Esophagus mucosa (tissue), 1 donor: ENCODE measurements around the gene PRICKLE3. TPM values are rescaled to one million over a fixed set of nuclear protein-coding genes. Genes with fewer than 3 reads are reported as not detected.
A peak's percentile ranks its signal among the peaks of the same experiment; 100 is the strongest.

Experiments used
- ATAC-seq: fragments of 200-7000 bp; cut with Tn5 transposase; one replicate; pipeline ENCODE4 v1.9.1; 2020
- total RNA-seq: library from RNA; stranded (reverse); gene quantifications from one replicate; pipeline ENCODE4 v1.2.4, GENCODE V29; 2023
- donor health status: DM: yes; HTN: yes; CAD: no.

PRICKLE3 gene
- total RNA-seq: 17.5 TPM

- peak; percentile 12 for ATAC-seq
Measured at GRCh38 chrX:49186125-49187027, at the start of gene PRICKLE3. TSS of gene PRICKLE3 (minus strand) at chrX:49186373. CDS start at chrX:49186297, 76 bp downstream.

GRCh38 chrX:49233887-49234555, 47.8 kb upstream of the PRICKLE3 start:
- ATAC-seq: no peak

GRCh38 chrX:49233176-49233575, 47.0 kb upstream of the PRICKLE3 start, which contains the start of gene CACNA1F:
TSS of gene CACNA1F (minus strand) at chrX:49233340. CDS start at chrX:49233309, 31 bp downstream.
- no peak for ATAC-seq

- no peak for ATAC-seq
Measured at GRCh38 chrX:49232525-49232924, 46.4 kb upstream of the PRICKLE3 start.

GRCh38 chrX:49231333-49232000, 45.3 kb upstream of the PRICKLE3 start:
- ATAC-seq: no peak

GRCh38 chrX:49230500-49231232, 44.5 kb upstream of the PRICKLE3 start:
- peak; percentile 93 for ATAC-seq

GRCh38 chrX:49228185-49228584, 42.0 kb upstream of the PRICKLE3 start:
- no peak for ATAC-seq

GRCh38 chrX:49227726-49228125, 41.6 kb upstream of the PRICKLE3 start:
- no peak for ATAC-seq

GRCh38 chrX:49226946-49227345, 40.8 kb upstream of the PRICKLE3 start:
- no peak for ATAC-seq

GRCh38 chrX:49225858-49226257, 39.7 kb upstream of the PRICKLE3 start:
- no peak for ATAC-seq

GRCh38 chrX:49221868-49222267, 35.7 kb upstream of the PRICKLE3 start:
- no peak for ATAC-seq

- ATAC-seq: no peak
Measured at GRCh38 chrX:49220100-49220499, 33.9 kb upstream of the PRICKLE3 start.

GRCh38 chrX:49214996-49215526, 28.9 kb upstream of the PRICKLE3 start:
- no peak for ATAC-seq

- ATAC-seq: no peak
Measured at GRCh38 chrX:49214416-49214815, 28.2 kb upstream of the PRICKLE3 start.

- ATAC-seq: no peak
Measured at GRCh38 chrX:49212861-49213260, 26.7 kb upstream of the PRICKLE3 start.

GRCh38 chrX:49212209-49212608, 26.0 kb upstream of the PRICKLE3 start:
- ATAC-seq: no peak

- ATAC-seq: no peak
Measured at GRCh38 chrX:49211074-49211473, 24.9 kb upstream of the PRICKLE3 start.

- ATAC-seq: no peak
Measured at GRCh38 chrX:49210406-49210805, 24.2 kb upstream of the PRICKLE3 start.

GRCh38 chrX:49209434-49210251, 23.5 kb upstream of the PRICKLE3 start:
- ATAC-seq: no peak

GRCh38 chrX:49208399-49208798, 22.2 kb upstream of the PRICKLE3 start:
- ATAC-seq: no peak

- no peak for ATAC-seq
Measured at GRCh38 chrX:49206543-49206942, 20.4 kb upstream of the PRICKLE3 start.
